ENCODE measurements around the gene ELMO1.
A peak's percentile ranks its signal among the peaks of the same experiment; 100 is the strongest.

ELMO1 gene

GRCh38 chr7:37448636-37449361 is at the start of gene ELMO1:
TSS of gene ELMO1 (minus strand) at chr7:37448864. CDS start at chr7:37342690, 106,174 bp downstream.
- peak; percentile 62 to 72 for DNase-seq

DNA sequence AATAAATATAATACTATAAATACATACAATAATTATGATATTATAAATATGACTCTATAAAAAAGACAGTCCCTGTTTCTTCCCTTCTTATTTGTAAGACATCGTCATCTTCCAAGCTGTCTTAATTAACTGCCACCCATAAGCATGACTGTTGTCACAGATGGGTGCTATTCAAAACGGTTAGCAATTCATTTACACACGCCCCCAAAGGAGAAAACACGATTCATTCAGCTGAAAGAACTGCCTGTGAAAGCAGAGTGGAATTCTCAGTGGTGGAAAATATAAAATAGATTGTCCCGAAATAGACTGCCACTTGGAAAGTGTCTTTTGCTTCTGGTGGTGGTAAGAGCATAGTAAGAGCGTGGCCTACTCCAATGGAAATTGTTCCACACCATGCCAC is 48.9 kb upstream of the ELMO1 start:
- DNase-seq = no peak

- DNase-seq = no peak
Measured at GRCh38 chr7:37495574-37496184, 47.0 kb upstream of the ELMO1 start.

- no peak for DNase-seq
Measured at GRCh38 chr7:37494926-37495325, 46.3 kb upstream of the ELMO1 start.

DNA sequence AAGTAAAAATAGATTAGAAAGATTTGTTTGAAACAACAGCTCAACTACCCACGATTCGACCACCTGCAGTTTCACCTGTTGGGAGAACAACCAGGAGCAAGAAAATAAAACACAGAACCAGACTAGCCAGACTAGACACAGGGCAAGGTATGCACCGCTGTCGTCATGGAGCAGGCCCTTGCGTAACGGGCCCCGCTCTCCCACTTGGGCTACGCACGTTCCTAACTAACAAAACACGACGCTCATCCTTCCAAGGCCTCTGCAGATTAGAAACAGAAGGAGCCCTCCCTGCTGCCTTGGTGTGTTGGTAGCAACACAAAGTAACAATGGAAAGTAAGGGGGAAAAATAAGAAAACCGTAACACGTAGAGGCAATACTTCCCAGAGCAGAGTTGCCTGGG is 45.1 kb upstream of the ELMO1 start:
- no peak for DNase-seq

GRCh38 chr7:37493123-37493522 is 44.5 kb upstream of the ELMO1 start:
- no peak for DNase-seq

DNA sequence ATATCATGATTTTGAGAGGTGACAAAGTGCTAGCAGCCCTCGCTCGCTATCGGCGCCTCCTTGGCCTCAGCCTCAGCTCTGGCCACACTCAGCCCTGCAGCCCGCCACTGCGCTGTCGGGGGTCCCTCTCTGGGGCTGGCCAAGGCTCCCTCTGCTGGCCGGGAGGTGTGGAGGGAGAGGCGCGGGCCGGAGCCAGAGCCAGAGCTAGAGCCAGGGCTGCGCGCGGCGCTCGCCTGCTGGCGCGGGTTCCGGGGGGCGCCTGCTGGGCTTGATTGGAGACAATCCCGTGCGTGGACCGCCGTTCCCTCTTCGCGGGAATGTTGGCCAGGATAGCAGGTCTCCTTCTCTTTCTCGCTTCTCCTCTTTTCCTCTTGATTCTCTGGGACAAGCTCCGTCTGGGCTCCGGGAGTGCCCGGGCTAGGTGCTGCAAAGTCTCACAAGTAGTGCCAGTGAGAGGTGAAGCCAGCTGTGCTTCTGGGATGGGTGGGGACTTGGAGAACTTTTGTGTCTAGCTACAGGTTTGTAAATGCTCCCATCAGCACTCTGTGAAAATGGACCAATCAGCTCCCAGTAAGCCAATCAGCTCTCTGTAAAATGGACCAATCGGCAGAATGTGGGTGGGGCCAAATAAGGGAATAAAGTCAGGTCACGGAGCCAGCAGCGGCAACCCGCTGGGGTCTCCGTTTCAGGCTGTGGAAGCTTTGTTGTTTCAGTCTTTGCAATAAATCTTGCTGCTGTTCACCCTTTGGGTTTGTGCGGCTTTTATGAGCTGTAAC is 43.4 kb upstream of the ELMO1 start:
- no peak for DNase-seq

- DNase-seq = no peak
Measured at GRCh38 chr7:37489703-37490102, 41.0 kb upstream of the ELMO1 start.

DNA sequence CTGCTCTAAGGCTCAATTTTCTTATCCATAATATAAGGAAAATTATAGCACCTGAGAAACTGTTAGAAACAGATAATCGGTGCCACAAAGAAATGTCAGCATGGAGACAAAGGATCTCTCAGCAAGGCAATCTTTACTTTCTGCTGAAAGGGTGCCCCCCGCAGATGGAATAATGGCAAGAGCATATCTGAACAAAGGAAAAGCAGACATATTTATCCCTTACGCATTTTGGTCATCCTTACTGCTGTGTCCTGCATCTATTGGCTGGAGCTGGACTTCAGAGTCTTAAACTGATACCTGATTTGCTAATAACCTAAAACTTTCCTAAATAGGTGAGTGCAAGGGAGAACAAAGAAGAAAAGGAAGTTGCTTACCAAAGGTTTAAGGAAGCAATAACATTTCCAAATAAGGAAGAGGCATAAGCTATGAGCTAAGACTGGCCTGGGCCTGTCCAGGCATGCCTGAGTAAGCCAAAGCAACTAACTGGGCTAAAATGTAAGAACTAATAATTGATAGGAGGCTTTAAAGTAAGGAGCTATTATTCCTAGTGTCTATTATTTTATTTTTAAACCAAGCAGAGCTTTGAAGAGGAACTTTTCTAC is 39.6 kb upstream of the ELMO1 start:
- DNase-seq = no peak

DNA sequence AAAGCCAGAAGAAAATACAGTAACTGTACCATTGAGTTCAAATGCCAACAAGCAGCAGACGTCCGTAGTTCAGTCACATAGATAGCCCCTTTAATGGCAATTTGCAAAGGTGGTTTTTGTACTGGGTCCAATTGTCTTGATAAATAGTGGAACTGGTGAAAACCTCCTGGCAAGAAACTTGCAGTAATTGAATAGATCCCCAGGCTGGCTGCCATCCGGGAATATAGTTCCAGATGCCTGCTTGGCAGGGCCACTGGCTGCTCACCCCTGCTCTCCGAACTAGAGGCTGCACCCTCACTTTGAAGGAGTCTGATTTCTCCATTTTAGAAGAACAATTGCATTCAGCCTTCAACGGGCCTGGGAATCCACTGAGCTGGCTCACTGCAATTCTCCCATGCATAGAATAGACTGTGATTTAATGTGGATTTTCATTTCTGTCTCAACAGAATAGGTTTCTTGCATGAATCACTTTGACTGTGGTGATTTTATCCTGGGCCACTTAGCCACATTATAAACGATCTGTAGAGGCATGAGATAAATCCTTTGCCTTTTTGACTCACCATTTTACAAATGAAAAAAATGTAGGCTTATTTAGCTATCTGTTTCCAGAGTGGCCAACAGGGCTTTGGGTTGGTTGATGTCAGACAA is 35.9 kb upstream of the ELMO1 start:
- DNase-seq = no peak

DNA sequence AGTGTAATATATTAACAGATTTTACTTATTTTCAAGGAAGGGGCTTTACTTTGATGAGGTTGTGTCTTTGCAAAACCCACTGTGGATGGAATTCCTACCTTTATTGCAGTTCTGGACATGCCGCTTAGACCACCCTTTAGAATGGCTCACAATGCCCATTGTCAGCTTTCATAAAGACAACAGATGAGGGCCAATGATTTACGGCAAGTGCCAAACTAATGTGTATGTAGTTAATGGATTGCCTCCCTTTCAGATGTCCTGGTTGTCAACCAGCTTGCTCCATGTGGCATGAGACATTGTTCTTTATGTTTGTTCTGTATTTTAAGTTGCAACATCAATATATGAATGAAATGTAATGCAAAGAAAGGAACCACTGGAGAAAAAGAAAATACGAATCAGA is 35.0 kb upstream of the ELMO1 start:
- DNase-seq = no peak

GRCh38 chr7:37482953-37483352 is 34.3 kb upstream of the ELMO1 start:
- DNase-seq = no peak

DNA sequence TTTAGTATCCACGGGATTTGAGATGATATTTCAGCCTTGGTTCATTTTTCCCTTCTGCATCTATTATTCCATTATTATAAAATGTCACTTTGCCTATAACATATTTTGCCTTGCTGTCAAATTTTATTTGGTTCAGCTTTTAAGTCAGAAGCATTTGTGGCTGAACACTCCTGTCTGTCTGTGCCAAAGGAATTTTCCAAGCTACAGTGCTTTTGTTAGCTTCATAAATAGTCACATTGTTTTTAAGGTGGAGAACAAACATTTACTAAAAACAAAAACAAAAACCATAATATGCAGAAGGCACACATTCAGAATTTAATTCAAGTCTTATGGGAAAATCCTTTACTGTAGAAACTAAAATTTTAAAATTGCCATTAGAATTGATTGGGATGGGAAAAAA is 33.8 kb upstream of the ELMO1 start:
- DNase-seq = no peak

- no peak for DNase-seq
Measured at GRCh38 chr7:37481722-37482288, 33.1 kb upstream of the ELMO1 start.

GRCh38 chr7:37481154-37481553 is 32.5 kb upstream of the ELMO1 start:
- DNase-seq = no peak

- DNase-seq = no peak
Measured at GRCh38 chr7:37480041-37481031, 31.7 kb upstream of the ELMO1 start.

GRCh38 chr7:37476881-37477450 is 28.3 kb upstream of the ELMO1 start:
- no peak for DNase-seq

GRCh38 chr7:37476428-37476827 is 27.8 kb upstream of the ELMO1 start:
- no peak for DNase-seq

GRCh38 chr7:37475646-37476045 is 27.0 kb upstream of the ELMO1 start:
- DNase-seq = no peak

DNA sequence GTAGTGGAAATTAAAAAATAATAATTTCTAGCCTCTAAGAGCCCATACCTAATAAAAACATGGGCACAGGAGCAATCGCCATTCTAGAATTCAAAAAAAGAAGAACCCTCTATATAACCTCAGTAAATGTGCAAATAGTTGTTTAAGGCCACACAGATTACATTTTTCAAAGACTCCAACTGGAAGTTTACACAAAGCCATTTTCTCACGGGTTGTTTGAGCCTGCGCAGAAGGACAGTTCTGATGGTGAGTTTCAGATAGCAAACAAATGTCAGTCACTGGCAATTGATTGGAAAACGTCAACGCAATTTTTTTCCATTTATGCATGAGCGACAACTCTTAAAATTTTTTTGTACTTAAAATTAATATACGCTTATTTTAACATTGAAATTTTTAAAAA is 23.0 kb upstream of the ELMO1 start:
- DNase-seq = no peak

DNA sequence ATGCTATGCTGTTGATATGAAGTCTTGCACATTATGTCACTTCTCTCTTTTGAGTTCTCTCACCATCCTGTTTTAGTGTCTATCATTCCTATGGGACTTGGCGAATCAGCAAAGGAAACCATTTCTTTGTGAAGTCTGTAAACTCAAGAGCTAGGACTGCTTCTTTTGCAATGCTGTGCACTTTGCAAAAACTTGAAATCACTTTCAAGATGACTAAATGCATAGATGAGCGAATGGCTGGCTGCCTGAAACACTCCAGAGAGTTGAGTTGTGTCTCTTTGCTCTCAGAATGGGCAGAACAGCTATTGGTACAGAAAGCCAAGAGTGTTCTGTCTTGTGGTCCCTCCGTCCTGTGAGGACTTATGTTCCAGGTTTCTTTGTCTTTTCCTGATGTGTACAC is 18.3 kb upstream of the ELMO1 start:
- no peak for DNase-seq
